Fibroblast of peridontal ligament (primary cell): ENCODE results near the gene DYNC1LI1.
A peak's percentile ranks its signal among the peaks of the same experiment; 100 is the strongest.
"Not testable (repeated sequence)": the region's sequence is repeated elsewhere in the genome, so short reads cannot be mapped to it uniquely, and the experiment has no call there.

Experiments
- DNase-seq: peaks from one replicate; pipeline ENCODE4 v3.0.0-alpha.2; 2010; ENCODE audit errors: extremely low read depth

Gene DYNC1LI1

GRCh38 chr3:32583708-32584107 lies 13.1 kb upstream of the DYNC1LI1 start:
- peak; percentile 90 for DNase-seq

DNA sequence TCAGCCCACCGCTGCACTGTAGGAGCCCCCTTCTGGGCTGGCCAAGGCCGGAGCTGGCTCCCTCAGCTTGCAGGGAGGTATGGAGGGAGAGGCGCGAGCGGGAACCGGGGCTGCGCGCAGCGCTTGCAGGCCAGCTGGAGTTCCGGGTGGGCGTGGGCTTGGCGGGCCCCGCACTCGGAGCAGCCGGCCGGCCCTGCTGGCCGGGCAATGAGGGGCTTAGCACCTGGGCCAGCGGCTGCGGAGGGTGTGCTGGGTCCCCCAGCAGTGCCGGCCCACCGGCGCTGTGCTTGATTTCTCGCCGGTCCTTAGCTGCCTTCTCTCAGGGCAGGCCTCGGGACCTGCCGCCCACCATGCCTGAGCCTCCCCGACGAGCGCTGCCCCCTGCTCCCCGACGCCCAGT lies 8.0 kb upstream of the DYNC1LI1 start:
- not testable (repeated sequence) for DNase-seq

DNA sequence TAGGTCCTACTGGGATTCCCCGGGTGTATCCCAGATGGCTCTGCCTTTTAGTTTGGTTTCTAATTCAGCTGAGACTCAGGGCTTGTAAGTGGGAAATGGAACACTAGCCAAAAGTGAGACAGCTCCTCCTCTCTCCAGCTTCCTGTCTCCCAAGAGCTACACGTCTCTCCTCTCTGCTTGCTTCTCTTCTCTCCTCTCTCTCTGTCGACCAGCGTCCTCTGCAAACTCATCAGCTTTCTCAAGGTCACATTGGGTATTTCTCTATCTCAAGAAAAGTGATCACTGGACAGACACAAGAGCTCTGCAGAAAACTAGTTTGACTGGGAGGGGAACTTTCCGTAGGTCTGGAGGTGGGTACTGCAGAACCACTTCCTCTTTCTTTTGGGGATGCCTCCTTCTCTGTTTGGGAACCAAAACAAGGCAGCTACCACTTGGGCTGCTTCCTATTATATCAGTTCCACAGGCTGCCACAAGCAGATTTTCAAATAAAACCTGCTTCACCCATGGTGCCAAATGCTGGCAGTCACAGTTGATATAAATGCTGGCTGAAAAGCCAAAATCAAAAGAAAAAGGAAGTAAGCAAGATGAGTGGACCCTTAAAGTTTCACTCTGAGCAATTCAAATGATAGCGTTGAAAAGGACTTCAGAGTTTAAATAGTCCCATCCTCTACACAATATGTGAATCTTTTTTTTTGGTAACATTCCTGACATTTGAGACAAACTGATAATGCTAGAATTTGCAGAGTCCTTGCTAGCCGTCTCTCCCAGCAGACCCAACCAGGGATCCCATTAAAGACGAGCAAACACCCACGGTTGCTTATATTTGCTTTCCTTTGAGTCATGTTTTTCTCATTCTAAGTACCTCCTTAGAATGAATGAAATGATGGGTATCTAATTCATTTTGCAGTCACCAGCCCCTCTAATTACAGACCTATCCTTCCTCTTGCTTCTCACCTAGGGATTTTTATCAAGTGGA lies 7.2 kb upstream of the DYNC1LI1 start:
- DNase-seq = peak; percentile 79

DNA sequence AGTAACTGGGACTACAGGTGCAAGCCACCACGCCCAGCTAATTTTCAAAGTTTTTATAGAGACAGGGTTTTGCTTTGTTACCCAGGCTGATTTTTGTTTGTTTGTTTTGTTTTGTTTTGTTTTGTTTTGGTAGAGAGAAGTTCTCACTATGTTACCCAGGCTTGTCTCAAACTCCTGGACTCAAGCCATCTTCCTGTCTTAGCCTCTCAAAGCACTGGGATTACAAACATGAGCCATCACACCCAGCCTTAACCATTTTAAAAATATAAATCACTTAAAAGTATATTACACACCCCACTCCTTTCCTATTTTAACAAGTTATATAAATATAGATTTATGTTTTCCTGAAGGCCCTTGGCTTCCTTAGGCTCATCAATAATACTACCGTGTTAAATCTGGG lies 6.5 kb upstream of the DYNC1LI1 start:
- DNase-seq = no peak

GRCh38 chr3:32575451-32576113 lies 4.9 kb upstream of the DYNC1LI1 start:
- peak; percentile 61 for DNase-seq

DNA sequence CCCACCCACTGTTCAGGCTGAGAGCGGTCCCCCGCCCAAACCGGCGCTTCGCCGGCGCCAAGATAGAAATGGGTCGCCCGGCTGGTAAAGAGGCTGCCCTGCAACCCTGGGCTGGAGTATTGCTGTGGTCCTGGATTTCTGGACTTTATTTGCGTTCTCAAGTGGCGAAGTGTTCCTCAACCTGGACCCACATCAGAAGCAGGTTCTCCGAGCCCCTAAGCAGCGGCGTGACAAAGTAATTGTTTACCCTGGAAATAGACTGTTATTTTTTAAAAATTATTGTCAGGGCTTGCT lies 481 bp upstream of the DYNC1LI1 start:
- no peak for DNase-seq

DNA sequence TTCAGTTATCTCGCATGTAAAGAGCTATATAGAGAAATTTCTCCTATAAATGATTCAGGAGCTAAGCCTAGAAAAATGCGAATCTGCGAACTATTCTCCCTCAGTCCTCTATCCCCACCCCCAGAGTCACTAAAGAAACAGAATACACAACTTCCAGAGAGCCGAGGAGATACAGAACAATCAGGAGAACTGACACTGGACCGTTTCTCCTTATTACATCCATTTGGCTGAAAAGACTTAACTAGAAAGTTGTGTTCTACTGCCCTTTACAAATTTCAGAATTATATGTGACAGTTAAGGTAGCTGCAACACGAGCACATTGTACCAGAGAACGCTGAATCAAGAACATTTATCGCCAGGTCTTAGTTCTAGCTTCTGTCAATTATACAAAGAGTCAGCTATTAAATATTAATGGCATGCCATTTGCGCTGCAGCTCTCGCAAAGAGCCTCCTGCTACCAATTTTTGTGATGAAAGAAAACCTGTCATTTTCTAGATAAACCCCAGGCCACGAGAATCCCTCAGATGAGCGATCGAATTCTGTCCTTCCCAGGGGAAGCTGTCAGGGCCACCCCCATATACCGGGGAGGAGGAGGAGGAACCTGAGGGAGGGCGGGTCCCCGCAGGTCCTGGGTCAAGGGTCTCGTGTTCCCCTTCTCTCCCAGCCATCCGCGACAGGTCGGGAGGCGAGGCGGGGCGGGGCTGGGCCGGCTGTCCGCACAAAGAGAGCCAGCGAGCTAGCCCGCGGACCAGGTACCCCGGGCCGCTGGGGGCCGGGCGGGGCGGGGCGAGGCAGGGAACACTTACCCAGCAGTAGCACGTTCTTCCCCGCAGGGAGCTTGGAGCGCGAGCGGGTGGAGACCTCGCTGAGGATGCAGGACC lies 878 bp downstream of the DYNC1LI1 start:
- peak; percentile 41 for DNase-seq

GRCh38 chr3:32568953-32569352 lies 1.7 kb downstream of the DYNC1LI1 start:
- no peak for DNase-seq

GRCh38 chr3:32564195-32564594 lies 6.5 kb downstream of the DYNC1LI1 start:
- no peak for DNase-seq

DNA sequence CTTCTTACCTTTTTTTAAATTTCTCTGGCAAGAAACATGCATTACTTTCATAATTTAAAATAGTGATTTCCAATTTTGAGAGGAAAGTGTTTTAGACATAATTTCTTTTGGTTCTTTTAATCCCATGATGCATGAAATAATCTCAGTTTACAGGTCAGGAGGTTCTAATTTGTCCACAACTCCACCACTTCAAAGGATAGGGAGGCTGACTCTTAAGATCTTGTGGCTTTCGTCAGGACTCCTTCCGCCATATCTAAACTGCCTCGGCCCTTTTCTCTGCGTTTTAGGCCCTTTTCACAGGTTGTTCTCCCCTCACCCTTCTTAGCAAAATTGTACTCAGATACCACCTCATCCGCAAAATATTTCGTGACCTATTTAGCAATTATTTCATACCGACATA lies 8.0 kb downstream of the DYNC1LI1 start:
- DNase-seq = no peak

DNA sequence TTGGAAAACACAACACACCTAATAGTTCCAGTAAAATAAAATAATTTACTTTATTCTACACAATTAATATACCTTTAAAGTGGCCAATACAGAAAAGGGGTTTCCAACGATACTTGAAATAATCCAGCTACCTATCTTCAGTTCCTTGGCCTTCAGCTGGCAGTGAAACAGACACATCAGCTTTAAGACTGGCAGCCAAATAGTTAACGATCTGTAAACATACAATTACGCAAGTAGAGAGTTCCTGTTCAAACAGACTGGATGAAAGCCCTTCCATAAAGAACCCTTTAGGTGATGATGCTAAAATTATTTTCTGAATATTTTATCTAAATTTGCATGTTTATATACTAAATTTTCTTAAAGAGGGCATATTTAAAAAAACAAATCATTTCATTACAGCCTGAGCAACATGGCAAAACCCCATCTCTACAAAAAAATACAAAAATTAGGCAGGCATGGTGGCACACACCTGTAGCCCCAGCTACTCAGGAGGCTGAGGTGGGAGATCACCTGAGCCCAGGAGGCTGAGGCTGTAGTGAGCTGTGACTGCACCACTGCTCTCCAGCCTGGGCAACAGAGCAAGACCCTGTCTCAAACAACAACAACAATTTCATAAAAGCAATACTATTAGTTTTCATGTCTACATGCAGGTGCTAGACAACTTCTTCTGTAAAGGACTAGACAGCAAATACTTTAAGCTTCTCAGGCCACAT lies 12.9 kb downstream of the DYNC1LI1 start:
- DNase-seq = no peak

DNA sequence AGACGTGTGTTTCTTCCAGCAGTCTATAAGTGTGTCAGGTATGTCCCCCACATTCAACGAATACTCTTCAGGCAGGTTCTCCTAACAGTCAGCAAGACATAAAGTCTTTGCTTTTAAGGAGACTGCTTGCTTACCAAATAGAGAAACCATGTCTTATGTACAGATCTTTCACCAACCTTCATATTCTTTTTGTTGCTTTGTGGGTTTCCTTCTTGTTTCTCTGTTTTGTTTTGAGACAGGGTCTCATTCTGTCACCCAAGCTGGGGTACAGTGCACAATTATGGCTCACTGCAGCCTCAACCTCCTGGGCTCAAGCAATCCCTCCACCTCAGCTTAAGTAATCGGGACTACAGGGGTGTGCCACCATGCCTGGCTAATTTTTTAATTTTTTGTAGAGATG lies 14.3 kb downstream of the DYNC1LI1 start:
- no peak for DNase-seq

GRCh38 chr3:32553973-32554372 lies 16.7 kb downstream of the DYNC1LI1 start:
- no peak for DNase-seq

GRCh38 chr3:32553459-32553858 lies 17.2 kb downstream of the DYNC1LI1 start:
- DNase-seq = no peak

GRCh38 chr3:32552013-32552412 lies 18.6 kb downstream of the DYNC1LI1 start:
- DNase-seq = no peak

- DNase-seq = no peak
Observed at GRCh38 chr3:32551496-32551895, 19.2 kb downstream of the DYNC1LI1 start.

- no peak for DNase-seq
Observed at GRCh38 chr3:32551087-32551486, 19.6 kb downstream of the DYNC1LI1 start.

GRCh38 chr3:32545305-32545704 lies 25.4 kb downstream of the DYNC1LI1 start:
- no peak for DNase-seq

- DNase-seq = peak; percentile 27
Observed at GRCh38 chr3:32544894-32545293, 25.8 kb downstream of the DYNC1LI1 start.

GRCh38 chr3:32542807-32543206 lies 27.9 kb downstream of the DYNC1LI1 start:
- DNase-seq = no peak

GRCh38 chr3:32540899-32541298 lies 29.8 kb downstream of the DYNC1LI1 start:
- DNase-seq = no peak

DNA sequence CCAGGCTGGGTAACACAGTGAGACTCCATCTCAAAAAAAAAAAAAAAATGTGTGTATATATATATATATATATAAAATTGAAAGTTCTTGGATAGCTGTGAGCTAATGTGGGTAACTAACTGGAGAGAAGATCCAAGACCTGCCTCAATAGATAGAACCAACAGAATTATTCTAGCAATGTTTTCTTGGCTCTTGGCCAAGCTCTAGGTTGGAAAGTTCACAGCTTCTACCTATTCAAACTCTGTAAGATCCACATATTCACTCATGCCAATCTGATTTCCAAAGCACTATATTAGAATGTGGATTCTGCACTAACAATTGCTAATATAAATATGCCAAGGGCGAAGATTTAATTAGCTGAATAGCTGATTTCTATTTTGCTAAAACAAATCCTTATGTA lies 38.2 kb downstream of the DYNC1LI1 start:
- no peak for DNase-seq
